ENCODE results near the gene PCAT7. TPM values are rescaled to one million over a fixed set of nuclear protein-coding genes. Genes with fewer than 3 reads are reported as not detected.

The PCAT7 gene
- total RNA-seq, 1 donor from 2014 or later: 7.4 TPM

DNA sequence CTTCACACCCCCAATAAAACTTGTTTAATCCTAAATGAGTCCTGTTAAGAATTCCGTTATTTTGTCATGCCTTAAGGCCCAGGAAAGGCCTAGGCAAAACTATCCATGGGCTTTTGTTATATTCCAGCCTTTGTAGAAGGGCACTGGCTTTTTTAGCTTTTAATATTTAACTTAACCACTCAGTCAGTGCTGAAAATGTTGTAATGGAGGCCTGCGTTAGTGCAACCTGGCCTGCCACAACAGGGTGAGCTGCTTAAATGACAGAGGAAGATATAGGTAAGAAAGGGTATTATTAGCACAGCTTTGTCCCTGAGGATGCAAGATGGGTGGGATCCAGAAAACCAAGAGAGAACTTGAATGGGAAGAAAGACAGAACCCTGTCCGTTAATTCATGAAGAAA lies 40.2 kb upstream of the PCAT7 start:
- Mint-ChIP-seq H3K9me3 (no peaks in the 10 kb centered on the region), H3K4me3 (no peak overlapping the region), H3K36me3 (ENCODE audit: low read depth) (no peaks in the 10 kb centered on the region), H3K27me3 (ENCODE audit: low read depth) (no peaks in the 10 kb centered on the region), H3K27ac (ENCODE audit: unreplicated experiment) (no peak overlapping the region), H3K4me1 (peaks cover 5% of the 10 kb centered on the region)
- TF ChIP-seq, protein P1, sequence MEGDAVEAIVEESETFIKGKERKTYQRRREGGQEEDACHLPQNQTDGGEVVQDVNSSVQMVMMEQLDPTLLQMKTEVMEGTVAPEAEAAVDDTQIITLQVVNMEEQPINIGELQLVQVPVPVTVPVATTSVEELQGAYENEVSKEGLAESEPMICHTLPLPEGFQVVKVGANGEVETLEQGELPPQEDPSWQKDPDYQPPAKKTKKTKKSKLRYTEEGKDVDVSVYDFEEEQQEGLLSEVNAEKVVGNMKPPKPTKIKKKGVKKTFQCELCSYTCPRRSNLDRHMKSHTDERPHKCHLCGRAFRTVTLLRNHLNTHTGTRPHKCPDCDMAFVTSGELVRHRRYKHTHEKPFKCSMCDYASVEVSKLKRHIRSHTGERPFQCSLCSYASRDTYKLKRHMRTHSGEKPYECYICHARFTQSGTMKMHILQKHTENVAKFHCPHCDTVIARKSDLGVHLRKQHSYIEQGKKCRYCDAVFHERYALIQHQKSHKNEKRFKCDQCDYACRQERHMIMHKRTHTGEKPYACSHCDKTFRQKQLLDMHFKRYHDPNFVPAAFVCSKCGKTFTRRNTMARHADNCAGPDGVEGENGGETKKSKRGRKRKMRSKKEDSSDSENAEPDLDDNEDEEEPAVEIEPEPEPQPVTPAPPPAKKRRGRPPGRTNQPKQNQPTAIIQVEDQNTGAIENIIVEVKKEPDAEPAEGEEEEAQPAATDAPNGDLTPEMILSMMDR (conservative IDR thresholded peaks at IDR 0.05): no peak
- no peak for DNase-seq (ENCODE audit: low read depth, low spot score)

DNA sequence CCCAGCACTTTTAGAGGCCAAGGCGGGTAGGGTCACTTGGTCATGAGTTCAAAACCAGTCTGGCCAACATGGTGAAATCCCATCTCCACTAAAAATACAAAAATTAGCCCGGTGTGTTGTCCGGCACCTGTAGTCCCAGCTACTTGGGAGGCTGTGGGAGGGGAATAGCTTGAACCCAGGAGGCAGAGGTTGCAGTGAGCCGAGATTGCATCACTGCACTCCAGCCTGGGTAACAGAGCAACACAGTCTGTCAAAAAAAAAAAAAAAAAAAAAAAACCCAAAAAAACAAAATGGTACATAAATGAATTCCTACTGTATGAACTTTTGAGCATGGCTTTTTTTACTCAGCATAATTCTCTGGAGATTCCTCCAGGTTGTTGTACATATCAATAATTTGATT lies 37.6 kb upstream of the PCAT7 start:
- peaks cover 5% of the 10 kb centered on the region for H3K4me1 Mint-ChIP-seq
- no peak for DNase-seq (ENCODE audit: low read depth, low spot score)
- H3K27ac Mint-ChIP-seq (ENCODE audit: unreplicated experiment): no peak overlapping the region
- H3K4me3 Mint-ChIP-seq: no peak overlapping the region
- peaks cover 2% of the 10 kb centered on the region for H3K9me3 Mint-ChIP-seq
- no peaks in the 10 kb centered on the region for H3K27me3 Mint-ChIP-seq (ENCODE audit: low read depth)
- TF ChIP-seq, protein P1 (conservative IDR thresholded peaks at IDR 0.05): no peak
- no peaks in the 10 kb centered on the region for H3K36me3 Mint-ChIP-seq (ENCODE audit: low read depth)

DNA sequence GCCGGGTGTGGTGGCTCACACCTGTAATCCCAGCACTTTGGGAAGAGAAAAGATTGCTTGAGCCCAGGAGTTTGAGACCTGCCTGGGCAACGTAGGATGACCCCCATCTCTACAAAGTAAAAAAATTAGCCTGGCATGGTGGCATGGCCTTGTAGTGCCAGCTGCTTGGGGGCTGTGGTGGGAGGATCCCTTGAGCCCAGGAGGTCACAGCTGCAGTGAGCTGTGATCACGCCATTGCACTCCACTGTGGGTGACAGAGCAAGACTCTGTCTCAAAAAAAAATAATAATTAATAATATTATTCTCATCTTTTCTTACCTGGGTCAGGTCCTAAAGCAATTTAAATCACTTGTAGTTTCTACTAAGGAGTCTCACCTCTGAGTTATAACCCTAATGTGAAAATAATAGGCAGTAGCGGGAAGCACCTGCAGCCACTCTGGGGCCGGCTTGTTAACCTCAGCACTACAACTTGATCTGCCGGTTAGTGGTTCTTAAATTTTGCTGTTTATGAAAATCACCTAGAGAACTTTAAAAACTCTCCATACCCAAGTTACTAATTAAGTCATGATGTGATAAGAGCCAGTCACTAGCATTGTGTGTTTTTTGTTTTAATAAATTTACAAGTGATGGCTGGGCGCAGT lies 29.4 kb upstream of the PCAT7 start:
- no peak overlapping the region for H3K27ac Mint-ChIP-seq (ENCODE audit: unreplicated experiment)
- H3K9me3 Mint-ChIP-seq: no peaks in the 10 kb centered on the region
- no peaks in the 10 kb centered on the region for H3K4me1 Mint-ChIP-seq
- TF ChIP-seq, protein P1 (conservative IDR thresholded peaks at IDR 0.05): no peak
- no peak for DNase-seq (ENCODE audit: low read depth, low spot score)
- H3K36me3 Mint-ChIP-seq (ENCODE audit: low read depth): no peaks in the 10 kb centered on the region
- H3K27me3 Mint-ChIP-seq (ENCODE audit: low read depth): no peaks in the 10 kb centered on the region
- no peak overlapping the region for H3K4me3 Mint-ChIP-seq

DNA sequence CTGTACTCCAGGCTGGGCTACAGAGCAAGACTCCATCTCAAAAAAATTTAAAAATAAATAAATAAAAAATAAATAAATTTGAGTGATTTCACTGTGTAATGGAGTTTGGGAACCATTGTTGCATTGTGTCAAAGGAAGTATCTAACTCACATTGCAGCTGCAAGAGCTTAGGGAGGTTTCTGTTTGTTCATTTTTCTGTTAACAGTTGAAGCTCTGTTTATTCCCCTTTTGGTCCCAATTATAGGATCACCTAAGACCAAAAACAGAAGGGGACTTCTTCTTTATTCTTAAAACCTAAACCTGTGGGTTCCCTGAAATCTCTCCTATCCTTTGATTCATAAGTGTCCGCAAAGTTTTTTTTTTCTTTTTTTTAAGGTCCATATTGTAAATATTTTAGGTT lies 28.6 kb upstream of the PCAT7 start:
- H3K27me3 Mint-ChIP-seq (ENCODE audit: low read depth): no peaks in the 10 kb centered on the region
- H3K36me3 Mint-ChIP-seq (ENCODE audit: low read depth): no peaks in the 10 kb centered on the region
- no peak for DNase-seq (ENCODE audit: low read depth, low spot score)
- H3K4me3 Mint-ChIP-seq: no peak overlapping the region
- H3K4me1 Mint-ChIP-seq: no peaks in the 10 kb centered on the region
- TF ChIP-seq, protein P1 (conservative IDR thresholded peaks at IDR 0.05): no peak
- H3K27ac Mint-ChIP-seq (ENCODE audit: unreplicated experiment): no peak overlapping the region
- no peaks in the 10 kb centered on the region for H3K9me3 Mint-ChIP-seq

DNA sequence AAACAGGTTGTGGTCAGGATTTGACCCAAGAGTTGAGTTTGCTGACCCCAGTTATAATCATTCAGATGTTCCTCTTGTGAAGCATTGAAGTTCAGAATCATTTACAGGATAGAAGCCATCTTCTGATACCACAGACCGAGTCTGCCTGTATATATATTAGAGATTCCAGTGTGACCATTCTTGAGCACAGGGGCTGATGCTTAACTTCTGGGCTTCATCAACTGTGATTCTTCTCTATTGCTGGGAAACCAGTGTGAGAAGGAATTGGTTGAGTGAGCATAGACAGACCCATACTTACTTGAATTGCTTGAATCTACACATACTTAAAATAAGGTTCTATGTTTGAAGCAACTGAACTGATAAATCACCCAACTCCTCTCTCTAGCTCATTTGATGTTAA lies 27.9 kb upstream of the PCAT7 start:
- TF ChIP-seq, protein P1 (conservative IDR thresholded peaks at IDR 0.05): no peak
- no peaks in the 10 kb centered on the region for H3K9me3 Mint-ChIP-seq
- H3K4me3 Mint-ChIP-seq: no peak overlapping the region
- no peak for DNase-seq (ENCODE audit: low read depth, low spot score)
- no peaks in the 10 kb centered on the region for H3K4me1 Mint-ChIP-seq
- no peaks in the 10 kb centered on the region for H3K36me3 Mint-ChIP-seq (ENCODE audit: low read depth)
- no peak overlapping the region for H3K27ac Mint-ChIP-seq (ENCODE audit: unreplicated experiment)
- no peaks in the 10 kb centered on the region for H3K27me3 Mint-ChIP-seq (ENCODE audit: low read depth)

Data from neural crest cell (in vitro differentiated cells).